Mesenteric fat pad (tissue), 1 donor: ENCODE results near the gene YIF1A. TPM values are rescaled to one million over a fixed set of nuclear protein-coding genes. Genes with fewer than 3 reads are reported as not detected.

ENCODE experiments used
- DNase-seq: peaks from one replicate; pipeline ENCODE4 v3.0.0-alpha.2; 2020; ENCODE audit warnings: low spot score
- total RNA-seq: library from RNA; stranded (reverse); fragmentation: NEBNext Ultra II Directional; extraction: Animal tissue kit (Norgen Biotek cat#: 25700); gene quantifications from one replicate; pipeline ENCODE4 v1.2.1, GENCODE V29; 2021
- donor health status: DM: yes; HTN: yes; CAD: no.

Gene YIF1A
- total RNA-seq, 1 donor from 2014 or later = 81.7 TPM

DNA sequence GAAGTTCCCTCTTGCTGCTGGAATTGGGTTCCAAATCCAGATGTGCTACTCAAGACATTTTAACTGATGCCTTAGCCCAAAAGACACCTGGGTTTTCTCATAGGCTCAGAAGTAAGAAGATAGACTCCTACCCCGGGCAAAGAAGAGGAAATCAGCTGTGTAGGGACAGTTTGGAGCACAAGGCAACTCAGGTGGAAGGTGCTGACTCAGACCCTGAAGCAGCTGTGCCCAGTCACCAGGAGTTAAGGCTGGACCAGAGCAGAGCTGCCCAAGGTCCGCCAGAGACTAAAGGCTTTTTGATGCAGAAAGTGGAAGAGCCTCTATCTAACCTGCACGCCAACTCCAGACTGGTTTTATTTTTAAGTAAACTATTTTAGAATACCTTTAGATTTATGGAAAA, 41.1 kb downstream of the YIF1A start:
- no peak for DNase-seq

DNA sequence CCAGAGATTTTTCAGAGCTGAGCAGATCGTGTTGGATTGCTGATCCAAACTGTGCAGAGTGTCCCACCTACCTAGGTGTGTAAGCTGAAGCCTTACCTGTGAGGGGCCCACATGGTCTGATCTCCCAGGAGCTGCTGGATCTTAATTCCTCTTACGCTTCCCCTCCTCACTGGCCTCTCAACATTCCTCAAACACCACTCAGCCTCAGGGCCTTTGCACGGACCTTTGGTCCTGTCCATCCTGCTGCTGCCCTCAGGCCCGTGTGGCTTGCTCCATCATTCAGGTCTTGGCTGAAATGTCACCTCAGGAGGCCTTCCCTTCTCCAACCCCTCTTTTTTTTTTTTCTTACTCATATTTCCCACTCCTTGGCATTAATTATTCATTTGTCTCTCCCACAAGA, 41.6 kb downstream of the YIF1A start:
- DNase-seq = no peak

DNA sequence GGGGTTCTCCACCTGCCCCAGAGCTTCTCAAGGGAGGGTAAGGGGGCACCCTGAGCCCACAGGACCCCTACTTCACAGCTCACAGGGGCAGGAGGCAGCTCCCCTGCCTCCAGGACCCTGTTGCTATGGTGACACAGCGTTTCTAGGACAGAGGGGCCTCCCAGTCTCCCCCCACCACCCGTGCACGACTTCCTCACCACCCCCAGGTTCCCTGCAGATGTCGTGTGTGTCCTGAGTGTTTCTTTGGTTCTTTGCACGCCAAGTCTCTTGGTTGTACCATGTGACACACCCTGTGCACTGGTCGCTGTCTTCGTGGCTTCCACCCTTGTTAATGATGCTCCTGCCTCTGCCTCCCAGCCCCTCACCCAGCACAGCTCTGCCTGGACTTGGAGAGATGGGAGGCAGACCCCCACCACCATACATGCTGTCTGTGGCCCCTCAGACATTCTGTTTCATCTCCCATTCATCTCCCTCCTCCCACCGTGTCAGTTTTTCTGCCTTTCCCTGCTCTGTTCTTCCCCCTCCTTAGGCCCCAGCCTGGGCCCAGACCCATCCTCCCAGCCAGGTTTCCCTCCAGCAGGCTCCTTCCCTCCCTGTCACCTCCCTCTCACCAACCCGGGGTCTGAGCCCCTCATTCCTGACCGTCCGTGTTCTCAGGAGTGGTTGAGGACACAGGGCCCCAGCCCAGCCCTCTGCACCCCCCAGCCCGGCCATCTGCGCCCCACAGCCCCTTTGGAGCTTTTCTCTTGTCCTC, 45.0 kb downstream of the YIF1A start:
- DNase-seq = no peak

DNA sequence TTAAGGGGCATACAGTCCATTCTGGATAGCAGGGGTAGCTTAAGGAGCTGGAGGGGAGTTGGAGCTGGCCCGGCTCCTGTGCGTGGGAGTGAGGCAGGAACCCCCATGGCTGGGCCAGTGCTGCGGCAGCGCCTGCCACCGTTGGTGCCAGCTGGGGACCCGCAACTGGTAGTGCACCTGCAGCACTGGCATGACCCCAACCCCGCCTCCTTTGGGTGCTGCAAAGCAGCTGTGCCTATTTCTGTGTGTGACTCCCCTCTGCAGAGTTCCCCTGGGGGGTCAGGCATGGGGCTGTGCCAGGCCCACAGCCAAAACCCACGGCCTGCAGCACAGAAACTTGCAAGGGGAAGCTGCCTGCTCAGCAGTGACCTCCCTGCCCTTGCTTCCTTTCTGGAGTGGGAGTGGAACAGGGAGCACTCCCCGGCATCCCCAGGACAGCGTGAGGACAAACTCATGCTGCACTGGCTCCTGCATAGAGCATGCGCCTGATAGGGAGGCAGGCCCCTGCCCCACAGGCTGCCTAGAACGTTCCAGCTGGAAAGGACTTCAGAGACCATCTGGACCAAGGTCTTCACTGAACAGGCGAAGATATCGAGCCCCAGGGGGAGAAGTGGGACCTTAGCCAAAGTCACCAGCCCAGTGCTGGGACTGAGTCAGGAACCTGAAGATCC, 46.7 kb downstream of the YIF1A start:
- no peak for DNase-seq

DNA sequence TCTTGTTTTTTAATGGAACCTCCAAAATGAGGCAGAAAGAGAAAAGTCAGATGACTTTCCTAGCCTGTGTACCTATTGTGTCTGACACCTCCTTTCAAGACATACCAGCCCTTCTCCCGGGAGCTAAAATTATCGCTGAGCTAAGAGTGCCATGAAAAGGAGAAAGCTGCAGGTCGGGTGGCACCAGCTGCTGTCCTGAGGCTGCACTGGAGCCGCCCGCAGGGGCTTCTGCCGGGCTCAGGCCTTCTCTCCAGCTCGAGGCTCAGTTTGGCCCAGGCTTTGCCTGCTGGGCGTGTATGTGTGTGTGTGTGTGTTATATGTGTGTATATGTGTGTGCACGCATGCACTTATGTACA, 48.2 kb downstream of the YIF1A start:
- DNase-seq = no peak

DNA sequence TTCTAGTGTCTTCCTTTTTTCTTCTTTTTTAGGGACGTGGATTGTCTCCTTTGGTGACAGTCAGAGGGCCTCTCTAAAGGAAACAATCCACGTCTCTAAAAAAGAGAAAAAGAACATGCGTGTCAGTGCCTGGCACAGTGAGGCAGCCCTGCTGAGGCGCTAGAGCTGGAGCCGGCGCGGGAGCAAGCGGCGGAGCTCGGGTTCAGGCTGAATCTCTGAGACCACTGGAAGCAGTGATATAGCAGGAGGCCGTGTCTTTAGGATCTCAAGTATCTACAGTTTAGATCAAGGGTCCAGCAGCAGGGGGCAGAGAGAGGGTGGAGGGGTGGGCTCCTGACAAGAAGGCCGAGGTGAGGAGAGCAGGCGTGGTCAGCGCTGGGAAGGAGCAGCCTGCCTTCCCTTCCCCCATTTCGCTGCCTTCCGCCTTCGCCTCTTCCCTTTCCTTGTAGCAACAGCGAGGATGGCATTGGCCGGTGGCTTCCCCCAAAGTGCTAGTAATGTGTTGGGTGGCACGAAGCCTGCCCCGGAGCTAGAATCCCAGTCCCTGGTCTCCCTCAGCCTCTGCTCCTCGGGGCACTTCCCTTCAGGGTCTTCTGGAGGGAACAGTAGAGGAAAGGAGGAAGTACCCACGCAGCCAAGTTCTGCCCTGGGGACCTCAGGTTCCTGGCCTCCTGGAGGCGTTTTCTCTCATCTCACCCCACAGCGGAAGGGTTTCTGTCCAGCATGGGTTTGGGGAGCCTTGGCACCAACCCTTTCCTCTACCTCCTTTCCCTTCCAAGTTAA, 48.8 kb downstream of the YIF1A start:
- DNase-seq = no peak

DNA sequence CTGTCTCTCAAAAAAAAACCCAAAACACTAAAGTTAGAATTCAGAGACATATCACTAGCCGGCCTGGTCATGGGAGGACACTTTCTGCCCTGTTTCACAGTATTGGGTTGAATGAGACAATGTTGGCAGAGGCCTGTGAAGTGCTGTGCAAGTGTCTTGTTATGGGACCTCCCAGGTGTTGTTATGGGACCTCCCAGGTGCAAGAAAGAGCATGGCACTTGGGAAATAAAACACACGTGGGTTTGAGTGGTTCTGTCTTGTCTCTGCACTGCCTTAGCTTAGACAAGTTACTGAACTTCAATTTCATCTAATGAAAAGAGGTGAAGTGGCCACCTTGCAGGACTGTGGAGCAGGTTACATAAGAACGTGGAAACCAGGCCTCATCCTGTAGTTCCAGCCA, 49.4 kb downstream of the YIF1A start:
- DNase-seq = no peak

DNA sequence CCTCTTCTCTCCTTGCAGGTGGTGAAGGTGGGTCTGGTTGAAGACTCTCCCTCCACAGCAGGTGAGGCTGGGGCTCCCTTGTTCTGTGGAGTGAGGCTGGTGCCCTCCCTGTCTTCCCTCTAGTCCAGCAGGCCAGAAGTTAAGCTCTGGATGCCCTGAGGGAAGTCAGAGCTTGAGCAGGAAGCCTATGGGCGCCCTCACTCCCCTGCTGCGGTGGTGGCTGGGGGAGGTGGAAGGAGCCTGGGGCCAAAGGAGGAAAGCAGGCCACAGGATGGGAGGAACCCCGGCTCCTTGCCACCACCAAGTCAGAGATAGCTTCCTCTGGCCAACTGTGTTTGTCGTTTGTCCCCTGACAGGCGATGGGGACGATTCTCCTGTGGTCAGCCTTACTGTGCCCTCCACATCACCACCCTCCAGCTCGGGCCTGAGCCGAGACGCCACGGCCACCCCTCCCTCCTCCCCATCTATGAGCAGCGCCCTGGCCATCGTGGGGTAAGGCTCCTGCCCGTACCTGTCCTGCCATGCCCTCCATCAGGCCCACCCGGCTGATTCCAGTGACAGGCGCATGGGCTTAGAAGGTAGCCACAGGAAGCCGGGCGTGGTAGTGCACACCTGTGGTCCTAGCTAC, 50.0 kb downstream of the YIF1A start:
- DNase-seq = no peak

DNA sequence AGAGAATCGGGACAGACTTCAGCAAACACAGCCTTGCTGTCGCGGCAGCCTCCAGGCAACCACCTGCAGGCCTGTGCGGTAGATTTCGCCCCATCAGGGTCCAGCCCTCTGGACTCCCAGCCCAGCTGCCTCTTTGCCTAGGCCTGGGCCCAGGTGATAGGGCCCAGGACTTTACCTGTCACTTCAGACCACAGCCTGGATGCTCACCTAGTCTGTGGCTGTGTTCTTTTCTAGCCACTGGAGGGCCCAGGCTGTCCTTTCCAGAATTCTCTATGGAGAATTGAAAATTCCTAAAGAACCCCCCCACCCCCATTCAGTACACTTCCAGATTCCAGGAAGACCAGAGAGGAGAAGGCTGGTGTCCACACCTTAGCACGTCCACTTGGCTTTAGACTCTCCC, 51.1 kb downstream of the YIF1A start:
- no peak for DNase-seq

DNA sequence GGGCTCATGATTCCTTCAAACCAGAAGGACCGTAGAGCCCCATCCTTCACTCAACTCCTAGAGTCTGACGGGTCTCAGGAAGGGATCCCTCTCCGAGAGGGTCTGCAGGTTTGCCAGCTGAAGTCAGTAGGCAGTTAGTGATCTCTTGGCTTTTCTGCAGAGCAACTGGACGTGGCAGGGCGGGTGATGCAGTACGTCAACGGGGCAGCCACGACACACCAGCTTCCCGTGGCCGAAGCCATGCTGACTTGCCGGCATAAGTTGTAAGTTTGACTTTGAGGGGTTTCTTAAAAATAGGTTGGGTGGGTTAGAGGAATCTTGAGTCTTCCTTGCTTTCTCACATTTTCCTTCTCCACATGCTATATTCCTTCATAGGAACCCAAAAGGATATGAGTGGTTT, 53.8 kb downstream of the YIF1A start:
- no peak for DNase-seq

Other genes with a start within 250 kb of the YIF1A start
- gene GAL3ST3, start 240.0 kb downstream of the YIF1A start, total RNA-seq = not detected
- gene SF3B2, start 236.8 kb downstream of the YIF1A start, total RNA-seq = 164 TPM
- gene PACS1, start 218.9 kb downstream of the YIF1A start, total RNA-seq = 64.9 TPM
- 35.0 TPM for gene KLC2, start 31.4 kb downstream of the YIF1A start, total RNA-seq
- 138 TPM for gene RAB1B, start 20.5 kb downstream of the YIF1A start, total RNA-seq
- gene CNIH2, start 11.0 kb downstream of the YIF1A start, total RNA-seq = 0.55 TPM
- 0.19 TPM for gene TMEM151A, start 2.8 kb upstream of the YIF1A start, total RNA-seq
- 810 TPM for gene CD248, start 27.9 kb upstream of the YIF1A start, total RNA-seq
- 6.5 TPM for gene RIN1, start 47.3 kb upstream of the YIF1A start, total RNA-seq
- 31.8 TPM for gene BRMS1, start 56.0 kb upstream of the YIF1A start, total RNA-seq
- 16.1 TPM for gene B4GAT1, start 58.5 kb upstream of the YIF1A start, total RNA-seq
- gene SLC29A2, start 82.6 kb upstream of the YIF1A start, total RNA-seq = 5.9 TPM
- not detected for gene NPAS4, start 131.9 kb upstream of the YIF1A start, total RNA-seq
- gene MRPL11, start 149.7 kb upstream of the YIF1A start, total RNA-seq = 32.2 TPM
- gene PELI3, start 177.8 kb upstream of the YIF1A start, total RNA-seq = 11.6 TPM
- 26.5 TPM for gene DPP3, start 191.3 kb upstream of the YIF1A start, total RNA-seq
- gene BBS1, start 221.5 kb upstream of the YIF1A start, total RNA-seq = 14.8 TPM